Renal cortex interstitium (tissue), 11 donors: ENCODE measurements around the gene CFDP1. TPM values are rescaled to one million over a fixed set of nuclear protein-coding genes. Genes with fewer than 3 reads are reported as not detected.
"Not testable (repeated sequence)": the region's sequence is repeated elsewhere in the genome, so short reads cannot be mapped to it uniquely, and the experiment has no call there.

Source experiments
- DNase-seq, 11 donors: peaks; one replicate each; pipeline ENCODE4 v3.0.0-alpha.2; 2013; ENCODE audit warnings: low read depth in 9 of 11, low spot score in 4 of 11; ENCODE audit errors: extremely low read depth in 1 of 11
- polyA plus RNA-seq, 3 donors: library from polyadenylated mRNA; unstranded; fragments of 120-200 nt; gene quantifications; one replicate each; pipeline ENCODE4 v1.2.1, GENCODE V29; 2013; ENCODE audit not compliant: insufficient read length in 3 of 3

Gene CFDP1
- polyA plus RNA-seq, 3 donors, result 156 to 197 (median 173) TPM

- not testable (repeated sequence) for DNase-seq
Measured at GRCh38 chr16:75426524-75426923, 6.8 kb downstream of the CFDP1 start.

DNA sequence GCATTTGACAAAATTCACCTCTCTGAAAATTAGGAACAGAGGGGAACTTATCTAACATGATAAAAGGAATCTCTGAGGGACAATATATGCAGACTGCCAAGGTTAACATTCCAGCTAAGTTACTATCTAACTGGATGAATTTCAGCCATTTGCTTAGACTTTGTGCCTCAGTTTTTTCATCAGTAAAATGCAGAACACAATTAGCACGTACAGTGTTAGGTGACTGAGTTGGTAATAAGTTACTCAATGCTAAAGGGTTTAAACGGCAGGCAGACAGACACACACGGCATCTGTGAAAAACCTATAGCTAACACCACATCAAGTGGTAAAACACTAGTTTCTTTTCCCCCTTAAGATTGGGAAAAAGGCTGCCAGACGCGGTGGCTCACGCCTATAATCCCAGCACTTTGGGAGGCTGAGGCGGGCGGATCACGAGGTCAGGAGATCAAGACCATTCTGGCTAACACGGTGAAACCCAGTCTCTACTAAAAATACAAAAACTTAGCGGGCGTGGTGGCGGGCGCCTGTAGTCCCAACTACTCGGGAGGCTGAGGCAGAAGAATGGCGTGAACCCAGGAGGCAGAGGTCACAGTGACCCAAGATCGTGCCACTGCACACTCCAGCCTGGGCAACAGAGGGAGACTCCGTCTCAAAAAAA is 9.1 kb downstream of the CFDP1 start:
- peak in 4 of 11 donors; percentile 8 to 65 (median 23) for DNase-seq

GRCh38 chr16:75423723-75424104 is 9.6 kb downstream of the CFDP1 start:
- no peak for DNase-seq

DNA sequence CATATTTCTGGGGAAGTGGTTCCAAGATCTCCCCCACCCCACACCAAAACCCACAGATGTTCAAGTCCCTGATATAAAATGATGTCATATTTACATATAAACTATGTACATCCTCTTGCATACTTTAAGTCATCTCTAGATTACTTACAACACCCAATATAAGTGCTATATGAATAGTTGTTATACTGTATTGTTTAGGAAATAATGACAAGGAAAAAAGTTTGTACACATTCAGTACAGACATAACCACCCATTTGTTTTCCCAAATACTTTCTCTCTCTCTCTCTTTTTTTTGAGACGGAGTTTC is 11.5 kb downstream of the CFDP1 start:
- no peak for DNase-seq

- peak in 8 of 11 donors; percentile 41 to 62 (median 52) for DNase-seq
Measured at GRCh38 chr16:75420987-75421819, 12.1 kb downstream of the CFDP1 start.

GRCh38 chr16:75416904-75417565 is 16.3 kb downstream of the CFDP1 start:
- DNase-seq, result no peak

DNA sequence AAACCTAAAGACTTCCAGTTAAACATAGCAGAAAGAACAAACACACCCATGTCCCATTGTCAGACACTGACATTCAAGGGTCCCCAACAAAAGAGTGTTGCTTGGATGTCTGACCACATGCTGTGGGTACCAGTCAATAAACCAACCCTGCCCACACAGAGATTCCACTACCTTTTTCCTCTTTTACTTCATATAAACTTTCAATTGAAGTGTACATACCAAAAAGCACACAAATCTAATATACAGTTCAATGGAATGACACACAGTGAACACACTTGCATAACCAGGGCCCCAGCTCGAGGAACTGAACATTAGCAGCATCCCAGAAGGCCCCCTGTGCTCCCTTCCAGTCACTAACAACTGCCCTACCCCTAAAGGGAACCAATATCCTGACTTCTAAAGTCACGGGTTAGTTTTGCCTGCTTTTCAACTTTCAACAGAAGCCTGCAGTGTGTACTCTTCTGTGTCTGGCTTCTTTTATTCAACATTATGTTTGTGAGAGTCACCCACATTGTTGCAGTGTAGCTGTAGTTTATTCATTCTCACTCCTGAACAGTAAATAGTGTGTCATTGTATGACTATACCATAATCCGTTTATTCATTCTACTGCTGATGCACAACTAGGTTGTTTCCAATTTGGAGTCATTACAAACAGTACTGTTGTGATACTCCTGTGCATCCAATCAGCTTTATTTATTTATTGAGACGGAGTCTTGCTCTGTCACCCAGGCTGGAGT is 18.0 kb downstream of the CFDP1 start:
- DNase-seq, result no peak

DNA sequence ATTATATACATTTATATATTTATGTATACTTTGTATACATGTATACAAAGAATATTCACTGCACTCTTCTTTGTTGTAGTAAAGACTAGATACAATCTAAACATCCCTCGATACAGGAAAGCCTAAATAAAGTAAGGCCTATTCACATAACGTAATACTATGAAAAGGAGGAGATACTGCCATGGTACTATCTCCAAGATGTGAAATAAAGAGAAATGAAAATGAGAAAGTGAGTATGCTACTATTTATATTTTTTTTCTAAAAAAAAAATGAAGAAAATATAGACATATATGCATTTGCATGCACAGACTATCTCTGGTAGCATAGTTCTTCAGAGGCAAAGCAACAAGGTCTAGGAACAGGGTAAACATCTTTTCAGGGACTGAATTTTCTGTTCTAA is 19.4 kb downstream of the CFDP1 start:
- DNase-seq, result no peak

- no peak for DNase-seq
Measured at GRCh38 chr16:75406943-75407342, 26.4 kb downstream of the CFDP1 start.

DNA sequence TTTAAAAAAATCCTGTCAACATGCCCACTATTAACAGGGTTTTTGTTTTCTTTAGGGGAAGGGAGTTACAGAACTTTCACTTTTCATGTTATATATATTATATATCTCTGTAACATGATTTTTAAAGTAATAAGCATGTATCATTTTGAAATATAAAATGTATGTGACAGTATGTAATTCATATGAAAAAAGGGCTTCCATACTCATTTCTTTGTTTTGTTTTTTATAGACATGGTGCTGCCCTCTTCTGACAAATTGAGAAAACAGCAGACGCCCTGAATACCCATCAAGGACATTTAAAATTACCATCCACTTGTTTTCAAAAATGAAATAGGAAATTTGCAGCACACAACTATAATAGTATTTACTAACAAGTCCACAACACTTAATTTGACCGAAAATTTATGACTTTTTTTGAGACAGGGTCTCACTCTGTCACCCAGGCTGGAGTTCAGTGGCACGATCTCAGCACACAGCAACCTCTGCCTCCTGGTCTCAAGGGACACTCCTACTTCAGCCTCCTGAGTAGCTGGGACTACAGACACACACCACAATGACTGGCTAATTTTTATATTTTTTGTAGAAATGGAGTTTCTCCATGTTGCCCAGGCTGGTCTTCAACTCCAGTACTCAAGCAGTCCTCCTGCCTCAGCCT is 30.4 kb downstream of the CFDP1 start:
- DNase-seq, result peak in 2 of 11 donors; percentile 18 to 28

GRCh38 chr16:75402159-75402820 is 31.0 kb downstream of the CFDP1 start:
- no peak for DNase-seq

- no peak for DNase-seq
Measured at GRCh38 chr16:75401691-75402090, 31.6 kb downstream of the CFDP1 start.

DNA sequence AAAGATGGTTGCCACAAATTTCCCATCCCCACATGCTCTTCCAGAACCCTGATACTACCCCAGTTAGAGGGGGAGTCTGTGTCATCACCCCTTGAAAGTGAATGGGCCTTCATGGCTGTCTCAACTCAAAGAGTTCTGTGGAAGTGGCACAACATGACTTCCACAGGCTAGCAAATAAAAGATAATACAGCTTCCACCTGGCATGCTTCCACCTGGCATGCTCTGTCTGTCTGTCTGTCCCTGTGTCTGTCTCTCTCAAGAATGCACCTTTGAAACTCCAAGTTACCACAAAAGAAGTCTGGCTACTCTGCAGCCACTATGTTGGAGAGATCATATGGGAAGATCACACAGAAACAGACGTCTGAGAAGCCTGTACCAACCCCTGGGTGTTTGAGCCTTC is 35.0 kb downstream of the CFDP1 start:
- no peak for DNase-seq

GRCh38 chr16:75394941-75395340 is 38.4 kb downstream of the CFDP1 start:
- DNase-seq, result no peak

GRCh38 chr16:75392906-75393305 is 40.4 kb downstream of the CFDP1 start:
- DNase-seq, result no peak

GRCh38 chr16:75390926-75391653 is 42.2 kb downstream of the CFDP1 start:
- DNase-seq, result no peak

DNA sequence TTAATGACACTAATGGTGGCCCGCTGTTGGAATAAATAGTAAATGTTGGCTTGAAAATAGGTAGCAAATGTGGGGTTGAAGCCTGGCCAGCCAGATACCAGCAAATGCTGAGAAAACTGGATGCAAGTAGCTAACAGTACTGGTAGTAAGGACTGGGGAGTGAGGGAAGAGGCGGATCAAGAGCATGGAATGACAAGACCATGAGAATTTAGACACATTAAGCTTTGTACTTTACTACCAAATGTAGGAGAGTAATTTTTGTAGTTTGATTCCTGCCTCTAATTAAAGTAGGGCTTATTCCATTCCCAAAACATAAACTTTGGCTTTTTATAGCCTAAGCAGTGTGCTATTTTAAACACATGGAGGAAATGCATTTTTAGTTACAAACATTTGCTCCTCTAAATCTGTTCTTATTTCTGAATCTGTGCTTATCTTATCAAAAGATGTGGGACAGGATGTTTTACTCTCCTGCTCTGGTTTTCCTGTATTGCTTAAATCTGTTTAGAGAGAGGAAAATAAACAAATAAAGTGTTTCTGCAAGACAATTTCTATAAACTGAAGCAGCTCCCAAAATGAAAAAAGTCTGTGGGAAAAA is 44.1 kb downstream of the CFDP1 start:
- DNase-seq, result no peak

DNA sequence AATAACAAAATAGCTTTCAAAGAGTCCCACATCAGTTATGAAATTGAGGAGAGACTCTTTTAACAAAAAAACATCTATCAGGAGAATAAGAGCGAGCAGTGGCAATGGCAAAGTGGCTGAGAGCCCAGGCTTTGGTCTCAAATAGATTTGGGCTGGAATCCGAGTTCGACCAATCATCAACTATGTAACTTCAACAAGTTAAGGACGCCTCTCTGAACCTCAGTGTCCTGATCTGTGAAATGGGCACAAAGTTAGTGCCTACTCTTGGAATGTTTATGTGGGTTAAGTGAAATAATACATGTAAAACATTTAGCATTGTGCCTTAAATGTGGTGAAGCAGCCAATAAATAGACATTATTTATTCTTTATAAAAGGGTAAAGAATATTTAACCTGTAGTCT is 45.4 kb downstream of the CFDP1 start:
- DNase-seq, result no peak
